Stromal cell of bone marrow (primary cell): ENCODE measurements around the gene VSIR.

Experiments
- DNase-seq: peaks from one replicate; pipeline ENCODE4 v3.0.0-alpha.2; 2012; ENCODE audit warnings: low read depth

VSIR gene

GRCh38 chr10:71773221-71773971 lies at the start of gene VSIR:
Gene VSIR (minus strand): TSS chr10:71773520. CDS start chr10:71773439, 81 bp downstream.
- peak; percentile 63 for DNase-seq

- DNase-seq, result no peak
Measured at GRCh38 chr10:71821909-71822763, 48.8 kb upstream of the VSIR start.

GRCh38 chr10:71820966-71821365 lies 47.6 kb upstream of the VSIR start:
- DNase-seq, result no peak

DNA sequence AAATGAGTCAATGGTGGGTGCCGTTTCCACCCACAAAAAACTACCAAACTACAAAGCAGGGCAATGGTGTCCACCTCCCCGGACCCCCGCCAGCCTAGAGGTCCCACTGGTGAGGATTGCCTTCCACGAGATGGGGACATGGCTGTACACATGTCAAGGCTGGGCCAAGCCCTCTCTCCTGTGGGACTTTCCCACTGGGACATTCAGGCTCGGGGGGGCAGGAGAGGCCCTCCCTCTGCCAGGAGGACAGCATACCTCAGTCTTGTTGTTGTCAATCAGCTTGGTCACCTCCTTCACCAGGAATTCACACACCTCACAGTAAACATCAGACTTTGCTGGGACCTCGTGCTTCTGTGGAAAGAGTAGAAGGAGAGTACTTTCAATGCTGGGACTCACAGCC lies 46.7 kb upstream of the VSIR start:
- DNase-seq, result no peak

- no peak for DNase-seq
Measured at GRCh38 chr10:71819441-71819861, 46.1 kb upstream of the VSIR start.

GRCh38 chr10:71818674-71819260 lies 45.4 kb upstream of the VSIR start:
- no peak for DNase-seq

- DNase-seq, result no peak
Measured at GRCh38 chr10:71817831-71818655, 44.7 kb upstream of the VSIR start.

- DNase-seq, result no peak
Measured at GRCh38 chr10:71816936-71817618, 43.8 kb upstream of the VSIR start.

- DNase-seq, result no peak
Measured at GRCh38 chr10:71816421-71816851, 43.1 kb upstream of the VSIR start.

DNA sequence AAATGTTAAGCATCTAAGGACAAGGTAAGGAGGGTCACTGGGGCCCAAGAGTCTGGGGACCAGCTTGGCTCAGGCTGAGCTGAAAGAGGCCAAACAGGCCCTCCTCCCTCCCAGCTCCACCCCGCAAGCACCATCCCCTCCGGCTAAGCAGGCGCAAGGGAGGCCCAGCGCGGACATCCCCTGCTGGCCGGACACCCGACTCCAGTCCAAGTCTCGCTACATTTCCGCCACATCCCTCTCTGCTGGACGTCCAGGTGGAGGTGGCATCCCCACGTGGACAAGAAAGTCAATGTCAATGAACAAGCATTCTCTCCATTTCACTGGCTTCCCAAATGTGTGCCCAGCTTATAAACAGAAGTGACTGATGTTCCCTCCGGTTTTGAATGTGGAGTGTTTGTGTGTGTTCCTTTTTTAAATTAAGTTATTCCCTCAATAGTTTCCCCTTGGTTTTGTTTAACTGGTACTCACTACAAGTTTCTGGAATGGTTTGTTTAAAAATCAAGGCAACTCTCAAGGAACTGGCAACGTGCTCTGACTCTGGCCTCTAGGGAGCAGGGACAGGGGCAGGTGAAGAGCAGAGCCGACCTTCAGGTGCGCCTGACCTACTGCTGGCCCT lies 42.3 kb upstream of the VSIR start:
- no peak for DNase-seq

DNA sequence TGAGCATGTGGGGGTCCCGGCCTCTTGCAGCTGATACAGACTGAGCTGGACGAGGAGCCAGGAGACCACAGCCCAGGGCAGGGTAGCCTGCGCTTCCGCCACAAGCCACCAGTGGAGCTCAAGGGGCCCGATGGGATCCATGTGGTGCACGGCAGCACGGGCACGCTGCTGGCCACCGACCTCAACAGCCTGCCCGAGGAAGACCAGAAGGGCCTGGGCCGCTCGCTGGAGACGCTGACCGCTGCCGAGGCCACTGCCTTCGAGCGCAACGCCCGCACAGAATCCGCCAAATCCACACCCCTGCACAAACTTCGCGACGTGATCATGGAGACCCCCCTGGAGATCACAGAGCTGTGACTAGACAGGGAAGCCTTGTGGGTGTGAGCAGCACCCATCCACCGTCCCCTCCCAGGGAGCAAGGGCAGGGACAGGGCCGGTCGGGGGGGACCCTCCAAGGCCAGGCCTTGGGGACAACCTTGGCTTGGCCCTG lies 41.6 kb upstream of the VSIR start:
- no peak for DNase-seq

- no peak for DNase-seq
Measured at GRCh38 chr10:71812913-71813590, 39.7 kb upstream of the VSIR start.

- no peak for DNase-seq
Measured at GRCh38 chr10:71812016-71812912, 38.9 kb upstream of the VSIR start.

GRCh38 chr10:71811351-71811750 lies 38.0 kb upstream of the VSIR start:
- DNase-seq, result no peak

- no peak for DNase-seq
Measured at GRCh38 chr10:71810048-71810750, 36.9 kb upstream of the VSIR start.

DNA sequence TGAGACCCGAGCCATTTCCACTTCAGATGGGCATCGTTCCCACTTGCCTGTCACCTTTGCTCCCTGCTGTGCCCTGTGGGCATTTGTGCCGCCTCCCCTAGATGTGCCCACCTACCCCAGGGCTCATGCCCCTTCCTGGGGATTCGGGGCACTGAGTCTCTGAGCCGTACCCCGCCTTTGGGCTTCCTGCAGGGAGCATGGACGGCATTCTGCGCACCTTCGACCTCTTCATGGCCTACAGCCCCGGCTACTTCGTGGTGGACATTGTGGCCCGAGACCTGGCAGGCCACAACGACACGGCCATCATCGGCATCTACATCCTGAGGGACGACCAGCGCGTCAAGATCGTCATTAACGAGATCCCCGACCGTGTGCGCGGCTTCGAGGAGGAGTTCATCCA lies 36.3 kb upstream of the VSIR start:
- DNase-seq, result no peak

DNA sequence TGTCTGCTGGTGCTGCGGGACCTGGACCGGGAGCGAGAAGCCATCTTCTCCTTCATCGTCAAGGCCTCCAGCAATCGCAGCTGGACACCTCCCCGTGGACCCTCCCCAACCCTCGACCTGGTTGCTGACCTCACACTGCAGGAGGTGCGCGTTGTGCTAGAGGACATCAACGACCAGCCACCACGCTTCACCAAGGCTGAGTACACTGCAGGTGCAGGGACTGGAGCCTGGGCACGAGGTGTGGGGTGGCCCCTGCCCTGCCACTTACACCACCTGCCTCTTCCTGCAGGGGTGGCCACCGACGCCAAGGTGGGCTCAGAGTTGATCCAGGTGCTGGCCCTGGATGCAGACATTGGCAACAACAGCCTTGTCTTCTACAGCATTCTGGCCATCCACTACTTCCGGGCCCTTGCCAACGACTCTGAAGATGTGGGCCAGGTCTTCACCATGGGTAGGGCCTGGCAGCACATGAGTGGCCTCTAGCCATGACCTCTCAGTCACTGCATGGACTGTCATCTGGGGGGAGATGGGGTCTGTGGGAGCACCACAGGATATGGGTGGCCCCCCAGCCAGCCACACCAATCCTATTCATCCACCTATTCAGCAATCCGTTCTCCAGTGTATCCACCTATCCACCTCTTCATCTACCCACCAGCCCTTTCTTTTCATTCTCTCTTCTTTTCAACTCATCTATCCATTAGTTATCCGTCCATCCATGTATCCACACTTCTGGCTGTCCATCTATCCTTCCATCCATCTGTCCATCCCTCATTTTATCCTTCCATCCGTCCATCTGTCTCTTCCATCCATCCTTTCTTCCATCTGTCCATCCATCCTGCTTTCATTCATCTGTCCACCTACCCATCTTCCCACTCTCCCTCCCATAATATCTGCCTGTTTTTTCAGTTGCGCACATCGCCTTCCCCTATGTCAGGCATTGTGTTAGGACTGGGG lies 34.5 kb upstream of the VSIR start:
- no peak for DNase-seq
